Fibroblast of lung (primary cell): ENCODE data around the gene SORCS2. TPM values are rescaled to one million over a fixed set of nuclear protein-coding genes. Genes with fewer than 3 reads are reported as not detected.

Experiments
- DNase-seq, 2 donors: peaks; one replicate each; pipeline versions ENCODE4 v3.0.0 to v3.0.0-alpha.2; 2010; ENCODE audit warnings: low read depth in 2 of 2
- H2AFZ ChIP-seq: 2 replicates; pipeline ENCODE4 v1.5.1; 2012; ENCODE audit warnings: low read length, control low read depth, inconsistent platforms
- H3K27ac ChIP-seq: 2 replicates; pipeline ENCODE4 v1.5.1; 2011; ENCODE audit warnings: low read length, control low read depth; ENCODE audit not compliant: insufficient read depth
- H3K27me3 ChIP-seq: 2 replicates; pipeline ENCODE4 v1.5.1; 2011; ENCODE audit warnings: mild to moderate bottlenecking, low read length; ENCODE audit not compliant: control insufficient read depth, insufficient read depth
- H3K36me3 ChIP-seq: 2 replicates; pipeline ENCODE4 v1.5.1; 2011; ENCODE audit warnings: low read length; ENCODE audit not compliant: control insufficient read depth, insufficient read depth
- H3K4me1 ChIP-seq: 2 replicates; pipeline ENCODE4 v1.5.1; 2011; ENCODE audit warnings: low read length; ENCODE audit not compliant: control insufficient read depth, insufficient read depth; ENCODE audit errors: extremely low read depth
- H3K4me2 ChIP-seq: 2 replicates; pipeline ENCODE4 v1.5.1; 2011; ENCODE audit warnings: low read length, control low read depth; ENCODE audit not compliant: insufficient read depth; ENCODE audit errors: extremely low read depth
- H3K4me3 ChIP-seq, 4 experiments: fragments of 200-600 bp in 1 of 4; sonication (generic) in 1 of 4; replicated peaks in 1 of 4; 2 replicates each; pipeline ENCODE4 v1.5.1; 2011 to 2016; ENCODE audit warnings: low read length in 4 of 4, low read depth in 3 of 4, mild to moderate bottlenecking in 3 of 4, control low read depth in 2 of 4, inconsistent platforms in 1 of 4, mixed read lengths in 1 of 4; ENCODE audit not compliant: insufficient read depth in 1 of 4; ENCODE audit errors: control extremely low read depth in 1 of 4
- H3K79me2 ChIP-seq: 2 replicates; pipeline ENCODE4 v1.5.1; 2012; ENCODE audit warnings: mild to moderate bottlenecking, low read length, inconsistent platforms; ENCODE audit not compliant: control insufficient read depth, insufficient read depth
- H3K9ac ChIP-seq: 2 replicates; pipeline ENCODE4 v1.5.1; 2011; ENCODE audit warnings: mild to moderate bottlenecking, low read length, control low read depth; ENCODE audit not compliant: insufficient read depth
- H3K9me3 ChIP-seq: 2 replicates; pipeline ENCODE4 v1.5.1; 2012; ENCODE audit warnings: low read depth, low read length; ENCODE audit not compliant: control insufficient read depth, insufficient read depth
- H4K20me1 ChIP-seq: 2 replicates; pipeline ENCODE4 v1.5.1; 2011; ENCODE audit warnings: low read length; ENCODE audit not compliant: control insufficient read depth, insufficient read depth; ENCODE audit errors: extremely low read depth
- EZH2 ChIP-seq: IDR thresholded peaks from 2 replicates; pipeline ENCODE4 v1.5.1; 2012; ENCODE audit warnings: low read length, control low read depth, mild to moderate bottlenecking; ENCODE audit errors: missing control alignments
- polyA plus RNA-seq, 2 donors: library from polyadenylated mRNA; depleted of rRNA in 1 of 2; stranded (reverse) in 1 of 2; unstranded in 1 of 2; fragments of >200 nt; gene quantifications; 2 replicates each; pipeline ENCODE4 v1.2.1, GENCODE V29; 2011 to 2012; ENCODE audit warnings: missing spikeins in 1 of 2
- total RNA-seq: library from RNA; depleted of rRNA; stranded (reverse); fragments of >200 nt; gene quantifications from 2 replicates; pipeline ENCODE4 v1.2.1, GENCODE V29; 2014
- TF ChIP-seq, protein P1 (sequence below), 2 donors: IDR thresholded peaks in 1 of 2; conservative IDR thresholded peaks in 1 of 2; 1 replicate in 1 of 2; 2 replicates in 1 of 2; pipeline ENCODE4 v1.5.1; 2011 to 2012; ENCODE audit warnings: low read length in 2 of 2, control low read depth in 1 of 2, inconsistent platforms in 1 of 2, low read depth in 1 of 2, mild to moderate bottlenecking in 1 of 2

Gene SORCS2
- total and polyA plus RNA-seq, 2 donors (not counting 1 experiment from before 2014, with no cell fraction given): 0.17 to 0.41 TPM

DNA sequence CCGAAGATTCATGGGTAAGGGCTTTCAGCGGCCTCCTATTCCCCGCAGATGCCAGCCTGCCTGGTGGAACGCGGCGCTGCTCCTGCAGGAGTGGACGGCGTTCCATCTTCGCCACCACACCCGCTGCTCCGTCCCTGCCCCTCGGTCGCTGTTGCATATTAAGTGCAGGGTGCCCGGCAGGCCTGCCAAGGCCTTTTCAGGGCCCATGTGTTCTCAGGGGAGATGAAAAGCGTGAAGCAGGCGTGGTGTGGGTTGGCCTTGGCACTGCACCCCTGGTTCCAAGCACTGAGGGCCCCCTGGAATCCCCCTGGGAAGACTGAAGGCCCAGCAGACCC, 52.0 kb downstream of the SORCS2 start:
- Histone ChIP-seq H4K20me1 (no peaks in the 10 kb centered on the region), H3K9ac (no peak overlapping the region), H3K4me3 (no peak overlapping the region), H3K27me3 (peaks cover under 1% of the 10 kb centered on the region), H3K4me1 (no peaks in the 10 kb centered on the region), H3K36me3 (no peaks in the 10 kb centered on the region), H2AFZ (no peak overlapping the region), H3K79me2 (no peaks in the 10 kb centered on the region), H3K4me2 (no peak overlapping the region), H3K27ac (no peak overlapping the region), H3K9me3 (no peaks in the 10 kb centered on the region)
- DNase-seq: no peak
- TF ChIP-seq, protein P1, sequence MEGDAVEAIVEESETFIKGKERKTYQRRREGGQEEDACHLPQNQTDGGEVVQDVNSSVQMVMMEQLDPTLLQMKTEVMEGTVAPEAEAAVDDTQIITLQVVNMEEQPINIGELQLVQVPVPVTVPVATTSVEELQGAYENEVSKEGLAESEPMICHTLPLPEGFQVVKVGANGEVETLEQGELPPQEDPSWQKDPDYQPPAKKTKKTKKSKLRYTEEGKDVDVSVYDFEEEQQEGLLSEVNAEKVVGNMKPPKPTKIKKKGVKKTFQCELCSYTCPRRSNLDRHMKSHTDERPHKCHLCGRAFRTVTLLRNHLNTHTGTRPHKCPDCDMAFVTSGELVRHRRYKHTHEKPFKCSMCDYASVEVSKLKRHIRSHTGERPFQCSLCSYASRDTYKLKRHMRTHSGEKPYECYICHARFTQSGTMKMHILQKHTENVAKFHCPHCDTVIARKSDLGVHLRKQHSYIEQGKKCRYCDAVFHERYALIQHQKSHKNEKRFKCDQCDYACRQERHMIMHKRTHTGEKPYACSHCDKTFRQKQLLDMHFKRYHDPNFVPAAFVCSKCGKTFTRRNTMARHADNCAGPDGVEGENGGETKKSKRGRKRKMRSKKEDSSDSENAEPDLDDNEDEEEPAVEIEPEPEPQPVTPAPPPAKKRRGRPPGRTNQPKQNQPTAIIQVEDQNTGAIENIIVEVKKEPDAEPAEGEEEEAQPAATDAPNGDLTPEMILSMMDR (conservative IDR thresholded peaks at IDR 0.05 in 1 of 2, IDR thresholded peaks at IDR 0.05 in 1 of 2; ENCODE audit: low read depth in 1 of 2, low read length in 2 of 2): no peak
- no peak for TF ChIP-seq EZH2

DNA sequence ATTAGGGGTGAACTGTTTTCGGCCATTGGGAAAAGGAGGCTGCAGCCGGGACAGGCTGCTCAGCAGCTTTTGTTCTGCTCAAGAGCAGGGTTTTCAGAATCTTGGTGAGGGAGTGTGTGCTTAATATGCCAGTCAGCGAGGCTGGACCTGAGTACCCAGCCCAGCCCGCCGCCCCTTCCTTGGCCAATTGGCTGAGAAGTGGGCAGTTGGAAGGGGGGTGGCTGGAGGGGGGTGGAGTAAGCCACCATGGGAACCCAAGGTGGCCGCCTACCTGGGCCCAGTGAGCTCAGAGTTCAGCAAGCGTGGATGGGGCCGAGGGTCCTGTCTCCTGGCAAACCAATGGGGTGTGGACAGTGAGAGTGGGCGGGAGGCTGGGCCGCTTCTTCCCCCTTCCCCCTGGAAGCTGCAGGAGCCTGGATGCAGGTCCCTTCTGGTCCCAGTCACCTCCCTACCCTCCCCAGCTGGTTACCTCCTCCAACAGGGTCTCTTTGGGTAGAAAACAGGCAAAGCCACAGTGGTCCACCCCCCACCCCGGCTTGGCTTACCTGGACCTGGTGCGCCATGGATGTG, 52.5 kb downstream of the SORCS2 start:
- Histone ChIP-seq H3K27ac (no peak overlapping the region), H3K36me3 (no peaks in the 10 kb centered on the region), H2AFZ (no peak overlapping the region), H3K27me3 (peaks cover 2% of the 10 kb centered on the region), H3K9me3 (no peaks in the 10 kb centered on the region), H3K4me2 (no peak overlapping the region), H3K9ac (no peak overlapping the region), H3K79me2 (no peaks in the 10 kb centered on the region), H3K4me3 (no peak overlapping the region), H3K4me1 (no peaks in the 10 kb centered on the region), H4K20me1 (no peaks in the 10 kb centered on the region)
- TF ChIP-seq, protein P1 (conservative IDR thresholded peaks at IDR 0.05 in 1 of 2, IDR thresholded peaks at IDR 0.05 in 1 of 2; ENCODE audit: low read depth in 1 of 2, low read length in 2 of 2): no peak
- no peak for TF ChIP-seq EZH2
- DNase-seq: no peak

DNA sequence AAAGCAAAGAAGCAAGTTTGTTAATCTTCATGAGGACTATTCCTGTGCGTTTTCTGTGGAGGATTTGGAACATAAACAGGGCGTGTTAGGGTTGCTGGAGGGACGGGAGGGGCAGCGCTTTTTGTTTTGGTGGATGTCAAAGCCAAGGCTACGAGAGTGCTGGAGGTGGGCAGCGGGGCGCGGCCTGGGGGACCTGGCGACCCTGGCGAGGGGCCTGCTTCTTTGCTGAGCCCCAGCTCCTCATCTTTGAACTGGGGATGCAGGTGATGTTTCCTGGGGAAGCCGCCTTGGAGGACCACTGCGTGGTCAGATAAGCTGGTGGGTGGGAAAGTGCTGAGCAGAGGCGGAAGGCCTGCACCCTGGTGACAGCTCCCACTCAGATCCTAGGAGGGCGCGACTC, 55.2 kb downstream of the SORCS2 start:
- TF ChIP-seq, protein P1 (conservative IDR thresholded peaks at IDR 0.05 in 1 of 2, IDR thresholded peaks at IDR 0.05 in 1 of 2; ENCODE audit: low read depth in 1 of 2, low read length in 2 of 2): no peak
- TF ChIP-seq EZH2: no peak
- peaks cover 10% of the 10 kb centered on the region for H3K27me3 ChIP-seq
- H3K36me3 ChIP-seq: no peaks in the 10 kb centered on the region
- no peak overlapping the region for H3K4me3 ChIP-seq
- H4K20me1 ChIP-seq: no peaks in the 10 kb centered on the region
- no peak for DNase-seq
- H3K79me2 ChIP-seq: no peaks in the 10 kb centered on the region
- no peak overlapping the region for H2AFZ ChIP-seq
- H3K27ac ChIP-seq: no peak overlapping the region
- H3K4me2 ChIP-seq: no peak overlapping the region
- H3K9me3 ChIP-seq: no peaks in the 10 kb centered on the region
- no peaks in the 10 kb centered on the region for H3K4me1 ChIP-seq
- no peak overlapping the region for H3K9ac ChIP-seq
